HL-60 (cell line): ENCODE data around the gene BMAL1.

Experiments
- CTCF ChIP-seq: IDR thresholded peaks from one replicate; pipeline ENCODE4 v1.5.1; 2011; ENCODE audit warnings: low read length, control low read depth, inconsistent platforms; ENCODE audit not compliant: insufficient read depth
- GABPA ChIP-seq: IDR thresholded peaks from 2 replicates; pipeline ENCODE4 v1.6.1; 2012; ENCODE audit warnings: low read depth
- POLR2AphosphoS5 ChIP-seq: IDR thresholded peaks from 2 replicates; pipeline ENCODE4 v1.6.1; 2012; ENCODE audit warnings: low read depth
- SPI1 ChIP-seq: IDR thresholded peaks from 2 replicates; pipeline ENCODE4 v1.6.1; 2012; ENCODE audit warnings: low read depth, mild to moderate bottlenecking, borderline replicate concordance
- TF ChIP-seq, protein P1 (sequence below): IDR thresholded peaks from 2 replicates; pipeline ENCODE4 v1.6.1; 2012; ENCODE audit warnings: low read depth; ENCODE audit not compliant: insufficient replicate concordance

DNA sequence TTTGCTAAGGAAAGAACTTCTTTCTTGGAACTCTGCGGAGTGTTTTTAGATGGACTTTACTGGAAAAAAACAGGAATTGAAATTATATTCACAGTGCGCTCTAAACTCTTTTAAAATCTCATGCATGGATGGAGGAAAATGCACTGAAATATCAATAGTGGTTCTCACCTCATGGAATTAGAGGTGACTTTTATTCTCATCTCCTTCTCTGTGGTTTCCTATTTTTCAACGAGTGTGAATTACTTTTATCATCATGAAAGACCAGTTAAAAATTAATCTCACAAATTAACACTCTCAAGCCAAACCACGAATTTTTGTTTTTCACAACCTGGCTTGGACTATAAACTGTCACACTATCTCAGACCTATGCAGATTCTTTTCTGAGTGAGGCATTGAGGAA is 16.6 kb downstream of the BMAL1 start:
- no peak for TF ChIP-seq CTCF
- no peak for TF ChIP-seq SPI1
- TF ChIP-seq, protein P1, sequence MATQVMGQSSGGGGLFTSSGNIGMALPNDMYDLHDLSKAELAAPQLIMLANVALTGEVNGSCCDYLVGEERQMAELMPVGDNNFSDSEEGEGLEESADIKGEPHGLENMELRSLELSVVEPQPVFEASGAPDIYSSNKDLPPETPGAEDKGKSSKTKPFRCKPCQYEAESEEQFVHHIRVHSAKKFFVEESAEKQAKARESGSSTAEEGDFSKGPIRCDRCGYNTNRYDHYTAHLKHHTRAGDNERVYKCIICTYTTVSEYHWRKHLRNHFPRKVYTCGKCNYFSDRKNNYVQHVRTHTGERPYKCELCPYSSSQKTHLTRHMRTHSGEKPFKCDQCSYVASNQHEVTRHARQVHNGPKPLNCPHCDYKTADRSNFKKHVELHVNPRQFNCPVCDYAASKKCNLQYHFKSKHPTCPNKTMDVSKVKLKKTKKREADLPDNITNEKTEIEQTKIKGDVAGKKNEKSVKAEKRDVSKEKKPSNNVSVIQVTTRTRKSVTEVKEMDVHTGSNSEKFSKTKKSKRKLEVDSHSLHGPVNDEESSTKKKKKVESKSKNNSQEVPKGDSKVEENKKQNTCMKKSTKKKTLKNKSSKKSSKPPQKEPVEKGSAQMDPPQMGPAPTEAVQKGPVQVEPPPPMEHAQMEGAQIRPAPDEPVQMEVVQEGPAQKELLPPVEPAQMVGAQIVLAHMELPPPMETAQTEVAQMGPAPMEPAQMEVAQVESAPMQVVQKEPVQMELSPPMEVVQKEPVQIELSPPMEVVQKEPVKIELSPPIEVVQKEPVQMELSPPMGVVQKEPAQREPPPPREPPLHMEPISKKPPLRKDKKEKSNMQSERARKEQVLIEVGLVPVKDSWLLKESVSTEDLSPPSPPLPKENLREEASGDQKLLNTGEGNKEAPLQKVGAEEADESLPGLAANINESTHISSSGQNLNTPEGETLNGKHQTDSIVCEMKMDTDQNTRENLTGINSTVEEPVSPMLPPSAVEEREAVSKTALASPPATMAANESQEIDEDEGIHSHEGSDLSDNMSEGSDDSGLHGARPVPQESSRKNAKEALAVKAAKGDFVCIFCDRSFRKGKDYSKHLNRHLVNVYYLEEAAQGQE, result no peak
- TF ChIP-seq POLR2AphosphoS5, result no peak
- no peak for TF ChIP-seq GABPA
